AG04449 (cell line): ENCODE measurements around the gene LARGE1.
A peak's percentile ranks its signal among the peaks of the same experiment; 100 is the strongest.

Experiments
- CTCF ChIA-PET: fragments of 350-600 bp; formaldehyde crosslinking; extraction: SDS; loops from one replicate; lab custom pipeline; 2021; ENCODE audit warnings: antibody characterized with exemption; lab: Yijun Ruan, JAX
- POLR2A ChIA-PET: fragments of 400-600, 350-600 bp; formaldehyde crosslinking; extraction: SDS; loops from one replicate; lab custom pipeline; 2020; ENCODE audit warnings: antibody characterized with exemption, inconsistent platforms; lab: Yijun Ruan, JAX
- DNase-seq: peaks from one replicate; pipeline ENCODE4 v3.0.0-alpha.2; 2010; ENCODE audit warnings: low read depth, low spot score
- H3K4me3 ChIP-seq: 2 replicates; pipeline ENCODE4 v1.5.1; 2011; ENCODE audit warnings: low read depth, mild to moderate bottlenecking, control low read depth, low read length
- CTCF ChIP-seq: IDR thresholded peaks from one replicate; pipeline ENCODE4 v1.5.1; 2011; ENCODE audit warnings: mild to moderate bottlenecking, moderate library complexity, low read length, control low read depth, inconsistent platforms; ENCODE audit not compliant: insufficient read depth; ENCODE audit errors: missing control alignments

LARGE1 gene

GRCh38 chr22:33913188-33913587, 7.1 kb downstream of the LARGE1 start:
- TF ChIP-seq CTCF: no peak
- CTCF ChIA-PET: interaction anchor here (1.8 kb wide), 1 partner anchor 11 kb away, joined by 7 read pairs; no protein-coding TSS in a partner anchor
- POLR2A ChIA-PET: no interaction called here
- no peak overlapping the region for H3K4me3 ChIP-seq
- no peak for DNase-seq

- TF ChIP-seq CTCF: no peak
- DNase-seq: no peak
- ChIA-PET CTCF (interaction anchor here (1.2 to 2.1 kb wide), 3 partner anchors 9 to 13 kb away, joined by 5 to 6 read pairs (median 6); no protein-coding TSS in a partner anchor), POLR2A (interaction anchor here (0.6 kb wide), 1 partner anchor 9 kb away, joined by 3 read pairs; no protein-coding TSS in a partner anchor)
- H3K4me3 ChIP-seq: no peak overlapping the region
Observed at GRCh38 chr22:33909911-33910310, 10.4 kb downstream of the LARGE1 start.

DNA sequence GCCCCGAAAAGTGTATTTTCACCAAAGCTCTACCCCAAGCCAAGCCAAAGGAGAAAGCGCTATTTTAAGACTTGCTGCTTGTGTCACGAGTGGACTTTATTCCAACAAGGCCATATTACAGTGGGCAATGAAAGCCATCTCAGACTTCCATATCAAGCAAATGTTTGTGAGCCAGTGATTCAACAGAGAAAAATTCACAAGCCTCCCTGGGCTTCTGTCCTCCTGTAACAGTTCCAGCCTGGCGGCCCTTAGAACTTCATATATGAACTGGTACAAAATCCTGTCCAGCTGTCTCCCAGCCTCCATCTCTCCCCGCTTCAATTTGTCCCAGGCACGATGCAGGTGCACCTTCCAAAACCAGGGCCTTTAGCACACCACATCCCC, 11.2 kb downstream of the LARGE1 start:
- peak; percentile 54 for DNase-seq
- POLR2A ChIA-PET: interaction anchor here (1.0 kb wide), 1 partner anchor 12 kb away, joined by 4 read pairs; no protein-coding TSS in a partner anchor
- CTCF ChIA-PET: interaction anchor here (0.8 to 2.1 kb wide), 4 partner anchors 9 to 607 kb away, joined by 4 to 6 read pairs (median 4); no protein-coding TSS in a partner anchor
- H3K4me3 ChIP-seq: no peak overlapping the region
- TF ChIP-seq CTCF: no peak

DNA sequence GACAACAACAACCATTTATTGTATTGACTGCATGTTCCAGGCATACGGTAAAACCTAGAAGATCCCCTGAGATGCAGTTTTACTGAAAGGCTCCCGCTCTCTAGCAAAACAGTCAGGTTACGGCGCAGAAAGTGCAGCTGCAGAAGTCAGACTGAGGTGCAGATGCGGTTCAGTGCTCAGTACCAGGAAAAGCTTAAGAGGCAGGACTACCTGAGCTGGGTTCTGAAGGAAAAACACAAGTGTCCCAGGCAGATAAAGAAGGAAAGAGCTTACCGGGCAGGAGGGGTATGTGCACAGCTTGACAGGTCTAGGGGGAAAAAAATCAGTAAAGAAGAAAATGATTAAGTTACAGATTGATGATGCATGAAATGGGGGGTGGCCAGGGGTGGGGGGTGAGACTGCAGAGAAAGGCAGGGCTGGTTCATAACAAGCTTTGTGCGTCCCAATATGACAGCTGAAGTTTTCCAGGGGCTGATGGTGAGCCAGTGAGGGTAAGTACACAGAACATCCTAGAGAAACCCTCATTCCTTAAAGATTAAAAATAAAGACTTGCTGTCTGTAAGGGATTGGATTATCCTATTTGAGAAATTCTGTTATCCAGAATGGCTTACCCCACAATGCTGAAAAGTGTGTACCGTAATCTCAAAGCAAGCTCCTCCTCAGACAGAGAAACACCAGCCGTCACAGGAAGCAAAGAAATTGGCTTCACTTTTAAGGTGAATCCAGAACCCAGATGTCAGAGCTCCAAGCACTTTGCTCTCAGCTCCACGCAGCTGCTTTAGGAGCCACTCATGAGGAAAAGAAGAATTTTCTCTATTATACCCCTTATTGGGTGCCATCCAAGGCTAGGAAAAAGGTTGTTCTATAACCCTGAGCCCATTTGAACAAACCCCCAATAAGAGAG, 11.9 kb downstream of the LARGE1 start:
- no peak for DNase-seq
- no peak overlapping the region for H3K4me3 ChIP-seq
- ChIA-PET POLR2A (interaction anchor here (1.0 kb wide), 1 partner anchor 12 kb away, joined by 4 read pairs; no protein-coding TSS in a partner anchor), CTCF (interaction anchor here (0.8 to 2.1 kb wide), 4 partner anchors 9 to 607 kb away, joined by 4 to 6 read pairs (median 4); no protein-coding TSS in a partner anchor)
- no peak for TF ChIP-seq CTCF

DNA sequence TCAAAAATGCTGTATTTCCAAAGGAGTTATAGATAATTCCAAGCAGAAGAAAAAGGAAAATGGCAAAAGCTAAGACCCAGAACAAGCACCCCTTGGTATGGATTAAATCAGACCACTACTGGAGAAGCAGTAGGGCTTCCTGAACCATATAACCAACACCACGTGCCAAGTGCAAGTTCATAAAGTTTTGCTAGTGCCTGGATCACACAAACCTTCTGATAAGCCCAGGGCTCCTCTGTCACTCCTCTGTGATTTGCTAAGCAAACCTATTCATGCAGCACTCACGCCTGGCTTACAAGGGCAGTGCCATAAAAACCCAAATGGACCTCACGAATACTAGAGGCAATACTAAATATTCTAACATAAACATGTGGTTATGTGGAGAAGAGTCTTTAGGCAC, 13.3 kb downstream of the LARGE1 start:
- no peak for DNase-seq
- CTCF ChIA-PET: interaction anchor here (1.4 kb wide), 1 partner anchor 15 kb away, joined by 5 read pairs; no protein-coding TSS in a partner anchor
- POLR2A ChIA-PET: no interaction called here
- no peak for TF ChIP-seq CTCF
- H3K4me3 ChIP-seq: no peak overlapping the region

DNA sequence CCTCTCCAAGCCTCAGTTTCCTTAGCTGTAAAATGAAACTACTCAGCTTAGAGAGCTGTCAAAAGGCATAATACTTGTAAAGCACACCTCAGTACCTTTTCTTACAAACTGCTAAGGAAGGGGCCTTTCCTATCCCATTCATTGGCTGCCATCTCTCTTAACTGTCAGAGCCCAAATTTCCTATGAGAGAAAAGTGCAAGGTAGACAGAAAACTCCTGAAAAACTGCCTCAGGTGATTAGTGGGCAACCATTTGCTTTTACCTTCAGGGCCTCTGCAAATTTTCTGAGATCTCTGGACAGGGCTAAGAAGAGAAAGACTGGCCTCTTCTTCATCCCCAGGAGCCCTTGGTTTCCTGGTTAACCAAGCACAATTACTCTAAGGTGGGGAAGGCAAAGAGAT, 13.8 kb downstream of the LARGE1 start:
- TF ChIP-seq CTCF: no peak
- H3K4me3 ChIP-seq: no peak overlapping the region
- POLR2A ChIA-PET: no interaction called here
- DNase-seq: no peak
- CTCF ChIA-PET: interaction anchor here (1.4 kb wide), 1 partner anchor 16 kb away, joined by 5 read pairs; no protein-coding TSS in a partner anchor
